IPS-18c (cell line): ENCODE measurements around the gene ADAMTS13.
"Not testable (repeated sequence)": the region's sequence is repeated elsewhere in the genome, so short reads cannot be mapped to it uniquely, and the experiment has no call there.

Source experiments
- H3K4me3 ChIP-seq: 2 replicates; pipeline ENCODE4 v1.7.0; 2013; ENCODE audit warnings: low read depth, mild to moderate bottlenecking, low read length, moderate library complexity; ENCODE audit not compliant: insufficient read depth
- H3K9me3 ChIP-seq: one replicate; pipeline ENCODE4 v1.6.1; 2013; ENCODE audit warnings: mild to moderate bottlenecking, low read length, moderate library complexity; ENCODE audit not compliant: control insufficient read depth, insufficient read depth

Gene ADAMTS13

GRCh38 chr9:133389025-133389557 is 33.1 kb upstream of the ADAMTS13 start:
- Histone ChIP-seq H3K9me3 (peaks cover 5% of the 10 kb centered on the region), H3K4me3 (no peak overlapping the region)

DNA sequence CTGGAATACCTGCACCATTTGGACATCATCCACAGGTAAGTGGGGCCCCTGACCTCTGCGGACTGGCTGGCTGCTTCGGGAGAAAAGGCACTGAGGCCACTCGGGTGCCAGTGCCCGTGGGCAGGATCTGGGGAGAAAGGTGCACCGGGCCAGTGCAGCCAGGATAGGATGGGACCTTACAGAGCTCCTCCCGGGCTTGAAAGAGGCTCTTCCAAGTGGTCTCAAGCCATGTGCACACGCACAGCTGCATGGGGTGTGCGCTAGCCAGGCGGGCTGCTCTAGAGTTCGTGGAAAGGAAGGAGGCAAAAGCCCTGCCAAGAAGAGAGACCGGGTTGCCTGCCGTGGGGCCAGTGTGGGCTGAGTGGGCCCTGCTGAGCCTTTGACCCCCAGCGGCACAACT is 32.6 kb upstream of the ADAMTS13 start:
- Histone ChIP-seq H3K9me3 (peaks cover 5% of the 10 kb centered on the region), H3K4me3 (no peak overlapping the region)

DNA sequence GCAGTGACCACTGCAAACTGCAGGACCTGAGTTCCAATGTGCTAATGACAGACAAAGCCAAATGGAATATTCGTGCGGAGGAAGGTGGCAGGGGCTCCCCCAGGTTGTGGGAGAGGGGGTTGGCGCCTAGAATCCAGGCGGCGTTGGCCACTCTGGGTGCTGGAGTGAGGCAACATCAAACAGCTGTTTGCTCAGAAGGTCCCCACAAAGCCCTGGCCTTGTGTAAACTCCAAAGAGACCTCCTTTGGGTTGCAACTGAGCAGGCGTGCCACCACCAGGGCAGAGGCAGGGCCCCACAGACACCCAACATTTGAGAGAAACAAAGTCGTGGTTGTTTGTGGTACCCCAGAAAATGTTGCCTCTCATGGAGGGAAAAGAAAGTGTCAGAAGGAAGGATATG is 31.5 kb upstream of the ADAMTS13 start:
- Histone ChIP-seq H3K9me3 (peaks cover 5% of the 10 kb centered on the region), H3K4me3 (no peak overlapping the region)

GRCh38 chr9:133391449-133391848 is 30.7 kb upstream of the ADAMTS13 start:
- not testable (repeated sequence) for H3K9me3 ChIP-seq, H3K4me3 ChIP-seq

DNA sequence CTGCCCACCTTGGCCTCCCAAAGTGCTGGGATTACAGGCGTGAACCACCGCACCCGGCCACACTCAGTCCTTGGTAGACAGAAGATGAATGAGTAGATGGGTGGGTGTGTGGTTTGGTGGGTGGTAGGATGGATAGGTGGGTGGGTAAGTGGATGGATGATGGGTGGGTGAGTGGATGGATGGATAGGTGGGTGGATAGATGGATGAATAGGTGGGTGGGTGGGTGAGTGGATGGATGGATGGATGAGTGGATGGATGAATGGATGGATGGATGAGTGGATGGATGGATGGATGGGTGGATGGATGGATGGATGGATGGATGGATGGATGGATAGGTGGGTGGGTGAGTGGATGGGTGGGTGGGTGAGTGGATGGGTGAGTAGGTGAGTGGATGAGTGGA is 29.9 kb upstream of the ADAMTS13 start:
- not testable (repeated sequence) for H3K9me3 ChIP-seq, H3K4me3 ChIP-seq

- Histone ChIP-seq H3K4me3 (no peak overlapping the region), H3K9me3 (peaks cover 5% of the 10 kb centered on the region)
These were observed 28.8 kb upstream of the ADAMTS13 start for GRCh38 chr9:133393399-133393798.

DNA sequence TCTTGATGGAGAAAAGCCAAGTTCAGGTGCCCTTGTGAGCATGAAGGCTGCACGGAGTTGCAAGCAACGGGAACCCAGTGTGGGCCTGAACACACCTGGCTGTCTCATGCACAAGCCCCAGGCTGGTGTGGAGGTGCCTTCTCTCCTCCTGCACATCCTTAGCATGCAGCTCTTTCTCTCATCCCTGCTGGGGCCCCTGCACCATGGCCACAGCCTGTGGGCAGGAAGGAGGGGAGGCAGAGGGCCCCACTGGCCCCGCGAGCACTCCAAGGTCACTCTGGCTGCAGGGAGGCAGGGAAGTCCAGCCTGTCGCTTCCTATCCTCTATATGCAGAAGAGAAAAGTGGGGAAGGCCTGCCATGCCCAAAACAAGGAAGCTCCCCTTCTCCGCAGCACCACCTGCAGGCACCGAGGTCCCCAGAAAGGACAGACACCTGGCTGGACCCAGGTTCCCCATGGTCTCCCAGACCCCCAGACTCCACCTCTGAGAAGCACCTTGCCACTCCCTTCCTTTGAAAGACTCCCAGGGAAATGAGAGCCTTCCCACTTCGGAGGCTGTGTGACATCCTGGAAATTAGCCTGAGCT is 27.4 kb upstream of the ADAMTS13 start:
- Histone ChIP-seq H3K9me3 (peaks cover 5% of the 10 kb centered on the region), H3K4me3 (no peak overlapping the region)

DNA sequence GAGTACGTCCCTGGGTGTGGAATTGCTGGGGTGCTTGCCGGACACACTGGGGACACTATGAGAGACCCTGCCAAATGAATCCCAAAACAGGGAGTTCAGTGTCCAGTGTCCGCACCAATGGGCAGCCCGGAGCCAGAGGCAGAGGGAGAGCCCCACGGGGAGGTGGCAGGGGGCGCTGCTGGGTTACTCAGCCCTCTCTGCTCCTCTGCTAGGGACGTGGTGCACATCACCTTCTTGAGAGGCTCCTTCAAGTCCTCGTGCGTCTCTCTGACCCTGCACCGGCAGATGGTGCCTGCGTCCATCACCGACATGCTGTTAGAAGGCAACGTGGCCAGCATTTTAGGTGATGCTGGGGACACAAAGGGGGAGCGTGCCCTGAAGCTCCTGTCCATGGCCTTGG is 25.2 kb upstream of the ADAMTS13 start:
- Histone ChIP-seq H3K4me3 (no peak overlapping the region), H3K9me3 (no peaks in the 10 kb centered on the region)

- no peak overlapping the region for H3K4me3 ChIP-seq
These were observed 24.8 kb upstream of the ADAMTS13 start for GRCh38 chr9:133397370-133397769.

GRCh38 chr9:133397895-133398294 is 24.3 kb upstream of the ADAMTS13 start:
- H3K9me3 ChIP-seq = no peaks in the 10 kb centered on the region
- no peak overlapping the region for H3K4me3 ChIP-seq

More at GRCh38 chr9:133397370-133397769, 24.8 kb upstream of the ADAMTS13 start:
- H3K9me3 ChIP-seq = no peaks in the 10 kb centered on the region

DNA sequence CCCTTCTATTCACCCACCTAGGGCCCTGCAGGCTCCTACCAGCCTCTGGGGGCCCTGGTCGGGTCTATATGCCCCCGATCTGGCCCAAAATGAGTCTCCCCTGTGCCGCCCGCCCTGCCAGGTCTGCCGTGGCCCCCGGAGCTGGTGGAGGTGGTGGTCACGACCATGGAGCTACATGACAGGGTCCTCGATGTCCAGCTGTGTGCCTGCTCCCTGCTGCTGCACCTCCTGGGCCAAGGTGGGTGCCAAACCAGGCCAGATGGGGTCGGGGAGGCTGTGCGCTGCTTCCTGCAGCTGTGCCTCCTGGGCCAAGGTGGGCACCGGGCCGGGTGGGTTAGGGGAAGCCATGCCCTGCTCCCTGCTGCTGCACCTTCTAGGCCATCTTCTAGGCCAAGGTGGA is 21.9 kb upstream of the ADAMTS13 start:
- no peak overlapping the region for H3K4me3 ChIP-seq
- no peaks in the 10 kb centered on the region for H3K9me3 ChIP-seq

GRCh38 chr9:133401588-133401987 is 20.6 kb upstream of the ADAMTS13 start:
- Histone ChIP-seq H3K9me3 (no peaks in the 10 kb centered on the region), H3K4me3 (no peak overlapping the region)

- Histone ChIP-seq H3K4me3 (no peak overlapping the region), H3K9me3 (no peaks in the 10 kb centered on the region)
These were observed 19.5 kb upstream of the ADAMTS13 start for GRCh38 chr9:133402689-133403088.

GRCh38 chr9:133403766-133404453 is 18.3 kb upstream of the ADAMTS13 start:
- no peaks in the 10 kb centered on the region for H3K9me3 ChIP-seq
- no peak overlapping the region for H3K4me3 ChIP-seq

DNA sequence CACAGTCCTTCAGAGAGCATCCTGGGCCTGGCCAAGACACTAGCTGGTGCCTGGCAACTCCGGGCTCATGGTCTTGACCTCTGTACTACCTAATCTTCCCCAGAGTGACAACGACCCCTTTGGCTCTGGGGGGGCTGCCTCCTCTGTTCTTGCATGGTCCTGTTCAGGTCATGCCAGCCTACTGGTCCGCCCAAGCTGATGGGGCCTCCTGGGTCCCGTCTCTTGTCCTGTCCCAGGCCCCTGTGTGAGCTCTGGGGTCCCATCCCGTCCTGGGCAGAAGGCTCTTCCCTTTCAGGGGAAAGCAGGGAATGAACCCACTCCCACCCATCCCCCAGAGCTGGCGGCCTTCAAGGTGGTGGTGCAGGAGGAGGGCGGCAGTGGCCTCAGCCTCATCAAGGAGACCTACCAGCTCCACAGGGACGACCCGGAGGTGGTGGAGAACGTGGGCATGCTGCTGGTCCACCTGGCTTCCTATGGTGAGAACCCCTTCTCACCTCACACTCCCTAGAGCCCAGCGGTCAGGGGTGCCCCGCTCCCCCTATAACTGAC is 17.6 kb upstream of the ADAMTS13 start:
- H3K9me3 ChIP-seq = no peaks in the 10 kb centered on the region
- no peak overlapping the region for H3K4me3 ChIP-seq

DNA sequence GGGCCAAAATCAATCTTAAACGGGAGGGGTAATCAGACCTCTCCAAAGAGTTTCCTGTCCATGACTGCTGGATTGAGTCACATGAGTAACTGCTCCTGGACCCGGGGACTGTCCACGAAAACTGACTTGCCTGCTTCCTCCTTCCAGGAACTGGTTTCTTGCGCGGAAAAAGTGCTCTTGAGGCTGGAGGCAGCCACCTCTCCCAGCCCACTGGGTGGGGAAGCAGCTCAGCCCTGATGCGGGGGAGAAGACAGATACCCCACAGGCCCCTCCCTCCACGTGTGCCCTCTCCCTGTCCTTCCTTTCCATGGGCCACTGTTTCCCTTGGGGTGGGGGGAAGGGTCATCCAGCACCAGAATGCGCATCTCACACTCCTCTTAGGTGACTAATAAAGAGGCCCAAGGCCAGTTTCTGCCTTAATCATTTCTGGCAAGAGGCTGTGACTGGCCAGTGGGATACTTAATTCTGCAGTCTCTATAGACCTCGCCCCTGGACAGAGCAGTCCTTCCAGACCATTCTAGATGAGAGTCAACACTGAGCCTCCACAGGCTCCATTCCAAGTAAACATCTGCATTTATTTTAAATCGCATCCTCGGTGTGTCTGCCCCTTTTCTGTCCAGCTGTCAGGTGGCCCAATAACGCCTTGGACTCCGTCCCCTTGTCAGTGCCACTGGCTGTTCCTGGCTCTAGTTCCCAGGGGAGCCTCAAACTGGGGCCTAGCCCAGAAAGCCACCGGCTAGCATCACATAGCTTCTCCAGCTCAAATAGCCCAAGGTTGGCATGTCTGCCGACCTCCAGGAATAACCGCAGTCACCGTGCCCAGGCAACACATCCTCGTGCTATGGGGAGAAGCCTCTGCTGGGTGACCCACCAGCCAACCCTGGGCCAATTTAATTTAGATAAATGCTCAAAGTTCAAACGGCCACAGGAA is 16.4 kb upstream of the ADAMTS13 start:
- Histone ChIP-seq H3K9me3 (no peaks in the 10 kb centered on the region), H3K4me3 (no peak overlapping the region)

DNA sequence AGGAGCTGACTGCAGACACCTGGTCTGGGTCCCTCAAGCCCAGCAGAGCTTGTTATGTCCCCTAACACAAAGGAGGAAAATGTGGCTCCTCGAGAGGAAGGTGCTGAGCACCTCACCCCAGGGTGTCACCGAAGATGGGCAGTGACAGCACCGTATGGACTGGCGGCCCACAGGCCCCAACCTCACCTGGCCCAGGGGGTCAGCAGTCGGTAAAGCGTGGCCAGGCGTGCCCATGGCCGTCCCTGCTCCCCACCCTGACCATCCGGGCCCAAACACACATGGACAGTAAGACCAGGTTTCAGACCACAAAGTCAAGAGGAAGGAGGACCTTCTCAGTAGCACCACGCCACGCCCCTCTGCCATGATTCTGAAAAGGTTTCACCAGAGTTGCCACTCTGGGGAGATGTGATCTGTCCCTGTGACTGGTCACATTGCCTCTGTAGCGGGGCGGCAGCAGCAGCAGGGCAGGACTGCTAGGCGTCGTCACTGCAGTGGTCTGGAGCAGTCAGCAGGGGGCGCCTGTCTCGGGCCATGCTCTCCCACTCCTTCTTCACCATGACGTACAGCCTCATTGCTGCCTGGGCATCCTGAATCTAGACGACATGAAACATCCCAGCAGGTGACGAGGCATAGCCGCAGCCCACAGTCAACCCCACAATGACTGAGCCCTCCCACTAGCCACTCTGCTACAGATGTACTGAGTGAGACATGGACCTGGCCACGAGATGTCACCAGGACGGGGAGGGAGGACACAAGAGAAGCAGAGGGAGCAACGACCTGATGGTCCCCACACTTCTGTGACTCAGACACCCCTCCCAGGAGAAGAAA is 15.5 kb upstream of the ADAMTS13 start:
- H3K4me3 ChIP-seq = no peak overlapping the region; the same call in 1 of the 2 replicates
- H3K9me3 ChIP-seq = no peaks in the 10 kb centered on the region
